ENCODE results near the gene UGT1A9. TPM values are rescaled to one million over a fixed set of nuclear protein-coding genes. Genes with fewer than 3 reads are reported as not detected.

Gene UGT1A9
- total and polyA plus RNA-seq, 10 of the 15 experiments (the other 5 are each of a cell fraction or from before 2014, with no cell fraction given), result 0.07 TPM; not detected in 9

GRCh38 chr2:233679196-233679595 lies 7.5 kb downstream of the UGT1A9 start:
- ChIA-PET SMC1A (ENCODE audit: uncharacterized antibody, unreplicated experiment) (no interaction called here), CTCF (no interaction called here), RAD21 (ENCODE audit: unreplicated experiment) (no interaction called here), POLR2A (no interaction called here)
- Histone ChIP-seq H3K9ac (ENCODE audit: control insufficient read depth, insufficient read depth, low read length) (no peak overlapping the region), H2AFZ (ENCODE audit: control insufficient read depth, low read depth, low read length) (no peak overlapping the region), H3K27me3 (replicated peaks in 1 of 2; ENCODE audit: control insufficient read depth in 2 of 2, insufficient read depth in 2 of 2, low read length in 1 of 2) (no peaks in the 10 kb centered on the region; a peak in 1 of 4 replicates), H3K9me3 (replicated peaks; ENCODE audit: control insufficient read depth, insufficient read depth, low read length) (no peaks in the 10 kb centered on the region), H3K36me3 (ENCODE audit: control insufficient read depth in 2 of 2, insufficient read depth in 2 of 2, low read length in 1 of 2) (no peaks in the 10 kb centered on the region), H4K20me1 (ENCODE audit: control insufficient read depth, insufficient read depth) (no peaks in the 10 kb centered on the region), H3K27ac (ENCODE audit: control insufficient read depth, insufficient read depth) (no peak overlapping the region), H3K4me2 (ENCODE audit: control insufficient read depth, insufficient read depth) (no peak overlapping the region), H3K4me1 (ENCODE audit: control insufficient read depth, insufficient read depth, low read length) (no peaks in the 10 kb centered on the region), H3K4me3 (no peak overlapping the region), H3K79me2 (ENCODE audit: control insufficient read depth, insufficient read depth, low read length) (no peaks in the 10 kb centered on the region)
- no TSS peak for BruUV-seq (replicated peaks)
- 15% methylated on average over 4 of the region's 4 CpGs for WGBS (ENCODE audit: insufficient coverage, insufficient replicate concordance, low lambda C conversion rate, missing lambda C conversion rate)
- FAIRE-seq (no peak), ATAC-seq (no peak), DNase-seq (ENCODE audit: low read depth, low spot score) (no peak)
- TF ChIP-seq IKZF1 (conservative IDR thresholded peaks at IDR 0.05), result no peak
- no peak for TF ChIP-seq EED (IDR thresholded peaks at IDR 0.05; ENCODE audit: low read depth)
- no peak for TF ChIP-seq E4F1 (IDR thresholded peaks at IDR 0.05; ENCODE audit: borderline replicate concordance, partially characterized antibody)
- no peak for TF ChIP-seq RBBP5 (conservative IDR thresholded peaks at IDR 0.05)
- no peak for TF ChIP-seq NFIC (IDR thresholded peaks at IDR 0.05; ENCODE audit: low read depth, low read length)
- no peak for TF ChIP-seq BRCA1 (IDR thresholded peaks at IDR 0.05; ENCODE audit: low read depth, low read length)
- TF ChIP-seq HDAC2 (IDR thresholded peaks at IDR 0.05), result no peak
- TF ChIP-seq SP1 (IDR thresholded peaks at IDR 0.05; ENCODE audit: low read depth, low read length), result no peak
- TF ChIP-seq ZNF24 (IDR thresholded peaks at IDR 0.05), result no peak
- no peak for TF ChIP-seq STAT3 (IDR thresholded peaks at IDR 0.05; ENCODE audit: low read depth, low read length)
- no peak for TF ChIP-seq TBL1XR1 (IDR thresholded peaks at IDR 0.05; ENCODE audit: low read depth, low read length)
- intact Hi-C loops (cut with micrococcal nuclease; ENCODE audit: unreplicated experiment) (no loop called here), in situ Hi-C loops (cut with MboI) (no loop called here)
